GM12875 (cell line): Measurements from ENCODE around the gene AP4M1.

Experiments used
- H3K4me3 ChIP-seq: one replicate; pipeline ENCODE4 v1.5.1; 2011; ENCODE audit warnings: low read depth, low read length, control low read depth
- CTCF ChIP-seq: IDR thresholded peaks from 2 replicates; pipeline ENCODE4 v1.5.1; 2011; ENCODE audit warnings: low read depth, mild to moderate bottlenecking, control low read depth, inconsistent platforms, low read length, moderate library complexity, borderline replicate concordance; ENCODE audit not compliant: insufficient read depth

Gene AP4M1

DNA sequence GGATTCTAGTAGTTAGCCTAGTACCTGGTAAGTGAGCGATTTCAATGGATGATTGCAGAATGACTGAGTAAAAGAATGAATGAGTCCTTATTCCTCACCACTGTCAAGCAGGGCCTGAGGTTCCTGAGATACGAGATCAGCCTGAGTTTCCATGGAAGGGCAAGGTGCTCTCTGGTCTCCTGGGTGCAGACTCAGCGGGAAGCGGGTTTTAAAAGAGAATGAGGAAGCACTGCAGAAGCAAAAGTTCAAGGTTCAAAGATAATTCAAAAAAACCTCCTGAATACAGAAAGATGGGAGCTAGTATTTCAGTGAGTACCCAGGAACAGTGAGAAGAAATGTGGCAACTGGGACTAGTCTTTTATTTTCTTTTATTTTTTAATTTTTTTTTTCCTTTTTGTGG lies 24.2 kb upstream of the AP4M1 start:
- no peak overlapping the region for H3K4me3 ChIP-seq
- TF ChIP-seq CTCF = no peak

GRCh38 chr7:100079024-100079560 lies 22.4 kb upstream of the AP4M1 start:
- no peak overlapping the region for H3K4me3 ChIP-seq
- no peak for TF ChIP-seq CTCF

DNA sequence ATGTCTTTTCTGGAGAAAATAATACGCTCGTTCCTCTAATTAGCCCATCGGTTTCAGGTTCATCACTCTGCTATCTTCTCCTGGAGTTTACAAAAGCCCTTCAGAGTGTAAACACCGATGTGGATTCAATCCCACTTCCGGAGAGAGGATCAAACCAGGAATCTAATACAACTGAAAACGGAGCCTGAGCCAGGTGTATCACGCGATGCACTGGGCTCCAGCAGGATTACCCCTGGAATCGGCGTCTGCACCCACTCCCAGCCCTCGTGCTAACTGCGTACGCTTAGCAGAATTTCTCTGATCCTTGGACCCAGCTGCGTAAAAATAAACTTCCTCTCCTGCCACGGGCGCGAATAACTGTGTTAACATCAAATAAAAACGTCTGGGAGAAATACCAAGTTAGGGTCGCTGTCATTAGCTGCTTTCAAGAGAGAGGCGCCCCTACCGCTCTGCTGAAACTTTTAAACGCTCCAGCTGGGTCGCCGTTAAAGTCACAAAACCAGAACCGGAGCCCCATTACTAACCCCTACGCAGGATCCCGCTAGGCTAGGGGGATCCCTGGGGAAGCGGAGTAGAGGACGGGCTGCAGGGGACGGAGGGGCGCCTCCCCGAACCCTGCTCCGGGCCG lies 20.4 kb upstream of the AP4M1 start:
- peak overlapping the region; percentile 88 for H3K4me3 ChIP-seq
- no peak for TF ChIP-seq CTCF

- peak within 1 kb of the TSS; percentile 88 for H3K4me3 ChIP-seq
- TF ChIP-seq CTCF = peak; percentile 96
These were observed 19.8 kb upstream of the AP4M1 start, which contains the start of gene ZNF3 for GRCh38 chr7:100081535-100082102. TSS of gene ZNF3 (minus strand) at chr7:100081723. CDS start at chr7:100077357, 4,366 bp downstream.

DNA sequence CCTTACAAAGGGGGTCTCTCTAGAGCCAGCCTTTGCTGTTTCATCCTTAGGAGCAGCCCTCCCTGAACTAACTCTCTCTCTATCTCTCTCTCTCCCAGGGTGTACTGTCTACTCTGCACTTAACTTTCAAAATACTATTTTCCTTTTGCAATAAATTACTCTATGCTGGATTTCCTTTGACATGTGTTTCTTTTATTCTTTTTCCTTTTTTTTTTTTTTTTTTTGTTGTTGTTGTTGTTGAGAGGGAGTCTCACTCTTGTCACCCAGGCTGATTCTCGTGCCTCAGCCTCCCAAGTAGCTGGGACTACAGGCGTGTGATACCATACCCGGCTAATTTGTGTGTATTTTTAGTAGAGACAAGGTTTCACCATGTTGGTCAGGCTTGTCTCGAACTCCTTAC lies 18.5 kb upstream of the AP4M1 start:
- TF ChIP-seq CTCF = no peak
- no peak overlapping the region for H3K4me3 ChIP-seq

- TF ChIP-seq CTCF = no peak
- H3K4me3 ChIP-seq = no peak overlapping the region
These were observed 15.9 kb upstream of the AP4M1 start for GRCh38 chr7:100085515-100085914.

- no peak for TF ChIP-seq CTCF
- no peak overlapping the region for H3K4me3 ChIP-seq
These were observed 14.2 kb upstream of the AP4M1 start for GRCh38 chr7:100087055-100087750.
